GM23338 (cell line): ENCODE results near the gene PCNT. TPM values are rescaled to one million over a fixed set of nuclear protein-coding genes. Genes with fewer than 3 reads are reported as not detected.
A peak's percentile ranks its signal among the peaks of the same experiment; 100 is the strongest.

Experiments
- ATAC-seq: fragments of 200-7000 bp; cut with Tn5 transposase; 3 replicates; pipeline ENCODE4 v1.9.1; 2020
- DNase-seq: peaks from one replicate; pipeline ENCODE4 v3.0.0-alpha.2; 2015; ENCODE audit warnings: low spot score
- H2AFZ ChIP-seq: fragments of 200-600 bp; sonication (generic); 2 replicates; pipeline ENCODE4 v1.8.0; 2016; ENCODE audit warnings: antibody characterized with exemption, mild to moderate bottlenecking, moderate library complexity
- H3F3A ChIP-seq: fragments of 200-600 bp; sonication (generic); replicated peaks from 2 replicates; pipeline ENCODE4 v1.8.0; 2017; ENCODE audit warnings: antibody characterized with exemption, mixed run types, low read depth
- H3K27ac ChIP-seq: fragments of 200-600 bp; sonication (generic); 2 replicates; pipeline ENCODE4 v1.6.1; 2016; ENCODE audit warnings: low read depth
- H3K27me3 ChIP-seq: fragments of 200-600 bp; sonication (generic); 2 replicates; pipeline ENCODE4 v1.8.0; 2016; ENCODE audit warnings: mild to moderate bottlenecking, mixed run types, moderate library complexity; ENCODE audit not compliant: insufficient read depth
- H3K36me3 ChIP-seq: fragments of 200-600 bp; sonication (generic); 2 replicates; pipeline ENCODE4 v1.8.0; 2016; ENCODE audit warnings: mild to moderate bottlenecking; ENCODE audit not compliant: insufficient read depth
- H3K4me1 ChIP-seq: fragments of 200-600 bp; sonication (generic); 2 replicates; pipeline ENCODE4 v1.8.0; 2016; ENCODE audit warnings: mild to moderate bottlenecking, moderate library complexity; ENCODE audit not compliant: insufficient read depth
- H3K4me2 ChIP-seq: fragments of 200-600 bp; sonication (generic); 2 replicates; pipeline ENCODE4 v1.7.1; 2017; ENCODE audit warnings: mixed run types
- H3K4me3 ChIP-seq: fragments of 200-600 bp; sonication (generic); 2 replicates; pipeline ENCODE4 v1.6.1; 2016; ENCODE audit warnings: mixed run types
- H3K79me2 ChIP-seq: fragments of 200-600 bp; sonication (generic); replicated peaks from 2 replicates; pipeline ENCODE4 v1.8.0; 2017; ENCODE audit warnings: mild to moderate bottlenecking; ENCODE audit not compliant: insufficient read depth
- H3K9me2 ChIP-seq: fragments of 200-600 bp; sonication (generic); 2 replicates; pipeline ENCODE4 v1.8.0; 2017; ENCODE audit not compliant: insufficient read depth
- H4K20me1 ChIP-seq: fragments of 200-600 bp; sonication (generic); replicated peaks from 2 replicates; pipeline ENCODE4 v1.8.0; 2017; ENCODE audit warnings: mild to moderate bottlenecking; ENCODE audit not compliant: insufficient read depth
- H3K27ac Mint-ChIP-seq: 2 replicates; pipeline ENCODE4 v1.8.0; 2020; ENCODE audit warnings: inconsistent platforms, mild to moderate bottlenecking, moderate library complexity, mixed read lengths
- H3K27me3 Mint-ChIP-seq: 3 replicates; pipeline ENCODE4 v1.8.0; 2022; ENCODE audit warnings: low read depth, mild to moderate bottlenecking, moderate library complexity, mixed read lengths, inconsistent platforms; ENCODE audit not compliant: insufficient read depth, poor library complexity
- H3K36me3 Mint-ChIP-seq: 3 replicates; pipeline ENCODE4 v1.8.0; 2021; ENCODE audit warnings: low read depth, mild to moderate bottlenecking, inconsistent platforms, moderate library complexity, mixed read lengths
- H3K4me1 Mint-ChIP-seq: 3 replicates; pipeline ENCODE4 v1.8.0; 2020; ENCODE audit warnings: mild to moderate bottlenecking, inconsistent platforms, mixed read lengths
- H3K4me3 Mint-ChIP-seq: 3 replicates; pipeline ENCODE4 v1.8.0; 2021; ENCODE audit warnings: moderate library complexity, mild to moderate bottlenecking, inconsistent platforms, mixed read lengths
- H3K9me3 Mint-ChIP-seq: 3 replicates; pipeline ENCODE4 v1.8.0; 2020; ENCODE audit warnings: moderate library complexity, mild to moderate bottlenecking, inconsistent platforms, mixed read lengths
- CREB1 ChIP-seq: fragments of 250-450 bp; sonication (Bioruptor Pico); IDR thresholded peaks from 2 replicates; pipeline ENCODE4 v1.5.0; 2020; ENCODE audit warnings: low read depth, mild to moderate bottlenecking, moderate library complexity
- CTCF ChIP-seq, 2 experiments: fragments of 200-600 bp in 1 of 2; sonication (generic) in 1 of 2; conservative IDR thresholded peaks; 2 replicates each; pipeline versions ENCODE4 v1.5.1 to v1.6.1; 2016 to 2017; ENCODE audit warnings: antibody characterized with exemption in 2 of 2, low read depth in 2 of 2, mild to moderate bottlenecking in 2 of 2, moderate library complexity in 1 of 2
- ETS1 ChIP-seq: IDR thresholded peaks from 2 replicates; pipeline ENCODE4 v1.6.1; 2016; ENCODE audit warnings: antibody characterized with exemption
- EZH2 ChIP-seq: fragments of 200-600 bp; sonication (generic); IDR thresholded peaks from one replicate; pipeline ENCODE4 v1.8.0; 2017; ENCODE audit warnings: antibody characterized with exemption, mild to moderate bottlenecking, low read depth; ENCODE audit not compliant: unreplicated experiment
- EZH2phosphoT487 ChIP-seq: fragments of 200-600 bp; sonication (generic); IDR thresholded peaks from one replicate; pipeline ENCODE4 v1.8.1; 2018; ENCODE audit warnings: antibody characterized with exemption; ENCODE audit not compliant: unreplicated experiment
- JUNB ChIP-seq: IDR thresholded peaks from one replicate; pipeline ENCODE4 v1.6.1; 2016; ENCODE audit warnings: antibody characterized with exemption; ENCODE audit not compliant: unreplicated experiment
- NANOG ChIP-seq: IDR thresholded peaks from 2 replicates; pipeline ENCODE4 v1.6.1; 2016; ENCODE audit warnings: antibody characterized with exemption, borderline replicate concordance
- POLR2AphosphoS5 ChIP-seq: IDR thresholded peaks from 2 replicates; pipeline ENCODE4 v1.6.1; 2016; ENCODE audit warnings: antibody characterized with exemption, low read depth
- REST ChIP-seq: IDR thresholded peaks from one replicate; pipeline ENCODE4 v1.6.1; 2018; ENCODE audit warnings: antibody characterized with exemption; ENCODE audit not compliant: unreplicated experiment
- STAT1 ChIP-seq: IDR thresholded peaks from one replicate; pipeline ENCODE4 v1.6.1; 2016; ENCODE audit warnings: antibody characterized with exemption; ENCODE audit not compliant: unreplicated experiment
- ZNF114 ChIP-seq: fragments of 250-450 bp; sonication (Bioruptor Pico); IDR thresholded peaks from 2 replicates; pipeline ENCODE4 v1.5.0; 2020; ENCODE audit warnings: mild to moderate bottlenecking, moderate library complexity
- ZNF331 ChIP-seq: fragments of 250-450 bp; sonication (Bioruptor Pico); IDR thresholded peaks from 2 replicates; pipeline ENCODE4 v1.5.0; 2020; ENCODE audit warnings: low read depth, mild to moderate bottlenecking, moderate library complexity
- polyA plus RNA-seq: library from polyadenylated mRNA; unstranded; fragments of >200 nt; fragmentation: Nextera tagmentation; extraction: Ambion mirVana; gene quantifications from 2 replicates; pipeline ENCODE4 v1.2.1, GENCODE V29; 2016
- total RNA-seq: library from RNA; depleted of rRNA; stranded (reverse); fragments of >200 nt; shearing (Covaris generic); gene quantifications from 2 replicates; pipeline ENCODE4 v1.2.3, GENCODE V29; 2014
- TF ChIP-seq, protein P1 (sequence below): fragments of 250-450 bp; sonication (Bioruptor Pico); IDR thresholded peaks from 2 replicates; pipeline ENCODE4 v1.5.0; 2020; ENCODE audit warnings: mild to moderate bottlenecking, moderate library complexity

The PCNT gene
- total and polyA plus RNA-seq, 2 experiments from 2014 or later = 39.6 to 46.1 TPM

GRCh38 chr21:46361176-46361575, 37.2 kb downstream of the PCNT start:
- no peak overlapping the region for H2AFZ ChIP-seq
- Mint-ChIP-seq H3K4me1 (no peaks in the 10 kb centered on the region), H3K36me3 (peaks cover 77% of the 10 kb centered on the region), H3K27me3 (peaks cover 13% of the 10 kb centered on the region), H3K27ac (0 out of 2 replicates have a peak overlapping the region, but pooled peaks have one; percentile 67), H3K4me3 (no peak overlapping the region), H3K9me3 (peaks cover 8% of the 10 kb centered on the region; the same call in 2 of the 3 replicates)
- TF ChIP-seq ZNF331 (CRISPR knock-in tag) (no peak), JUNB (no peak), EZH2 (no peak), POLR2AphosphoS5 (no peak), REST (no peak), ZNF114 (no peak), CTCF (conservative IDR thresholded peaks at IDR 0.05; ENCODE audit: low read depth in 2 of 2) (no peak), NANOG (no peak), ETS1 (no peak), STAT1 (no peak), CREB1 (CRISPR knock-in tag) (no peak), EZH2phosphoT487 (no peak)
- TF ChIP-seq, protein P1, sequence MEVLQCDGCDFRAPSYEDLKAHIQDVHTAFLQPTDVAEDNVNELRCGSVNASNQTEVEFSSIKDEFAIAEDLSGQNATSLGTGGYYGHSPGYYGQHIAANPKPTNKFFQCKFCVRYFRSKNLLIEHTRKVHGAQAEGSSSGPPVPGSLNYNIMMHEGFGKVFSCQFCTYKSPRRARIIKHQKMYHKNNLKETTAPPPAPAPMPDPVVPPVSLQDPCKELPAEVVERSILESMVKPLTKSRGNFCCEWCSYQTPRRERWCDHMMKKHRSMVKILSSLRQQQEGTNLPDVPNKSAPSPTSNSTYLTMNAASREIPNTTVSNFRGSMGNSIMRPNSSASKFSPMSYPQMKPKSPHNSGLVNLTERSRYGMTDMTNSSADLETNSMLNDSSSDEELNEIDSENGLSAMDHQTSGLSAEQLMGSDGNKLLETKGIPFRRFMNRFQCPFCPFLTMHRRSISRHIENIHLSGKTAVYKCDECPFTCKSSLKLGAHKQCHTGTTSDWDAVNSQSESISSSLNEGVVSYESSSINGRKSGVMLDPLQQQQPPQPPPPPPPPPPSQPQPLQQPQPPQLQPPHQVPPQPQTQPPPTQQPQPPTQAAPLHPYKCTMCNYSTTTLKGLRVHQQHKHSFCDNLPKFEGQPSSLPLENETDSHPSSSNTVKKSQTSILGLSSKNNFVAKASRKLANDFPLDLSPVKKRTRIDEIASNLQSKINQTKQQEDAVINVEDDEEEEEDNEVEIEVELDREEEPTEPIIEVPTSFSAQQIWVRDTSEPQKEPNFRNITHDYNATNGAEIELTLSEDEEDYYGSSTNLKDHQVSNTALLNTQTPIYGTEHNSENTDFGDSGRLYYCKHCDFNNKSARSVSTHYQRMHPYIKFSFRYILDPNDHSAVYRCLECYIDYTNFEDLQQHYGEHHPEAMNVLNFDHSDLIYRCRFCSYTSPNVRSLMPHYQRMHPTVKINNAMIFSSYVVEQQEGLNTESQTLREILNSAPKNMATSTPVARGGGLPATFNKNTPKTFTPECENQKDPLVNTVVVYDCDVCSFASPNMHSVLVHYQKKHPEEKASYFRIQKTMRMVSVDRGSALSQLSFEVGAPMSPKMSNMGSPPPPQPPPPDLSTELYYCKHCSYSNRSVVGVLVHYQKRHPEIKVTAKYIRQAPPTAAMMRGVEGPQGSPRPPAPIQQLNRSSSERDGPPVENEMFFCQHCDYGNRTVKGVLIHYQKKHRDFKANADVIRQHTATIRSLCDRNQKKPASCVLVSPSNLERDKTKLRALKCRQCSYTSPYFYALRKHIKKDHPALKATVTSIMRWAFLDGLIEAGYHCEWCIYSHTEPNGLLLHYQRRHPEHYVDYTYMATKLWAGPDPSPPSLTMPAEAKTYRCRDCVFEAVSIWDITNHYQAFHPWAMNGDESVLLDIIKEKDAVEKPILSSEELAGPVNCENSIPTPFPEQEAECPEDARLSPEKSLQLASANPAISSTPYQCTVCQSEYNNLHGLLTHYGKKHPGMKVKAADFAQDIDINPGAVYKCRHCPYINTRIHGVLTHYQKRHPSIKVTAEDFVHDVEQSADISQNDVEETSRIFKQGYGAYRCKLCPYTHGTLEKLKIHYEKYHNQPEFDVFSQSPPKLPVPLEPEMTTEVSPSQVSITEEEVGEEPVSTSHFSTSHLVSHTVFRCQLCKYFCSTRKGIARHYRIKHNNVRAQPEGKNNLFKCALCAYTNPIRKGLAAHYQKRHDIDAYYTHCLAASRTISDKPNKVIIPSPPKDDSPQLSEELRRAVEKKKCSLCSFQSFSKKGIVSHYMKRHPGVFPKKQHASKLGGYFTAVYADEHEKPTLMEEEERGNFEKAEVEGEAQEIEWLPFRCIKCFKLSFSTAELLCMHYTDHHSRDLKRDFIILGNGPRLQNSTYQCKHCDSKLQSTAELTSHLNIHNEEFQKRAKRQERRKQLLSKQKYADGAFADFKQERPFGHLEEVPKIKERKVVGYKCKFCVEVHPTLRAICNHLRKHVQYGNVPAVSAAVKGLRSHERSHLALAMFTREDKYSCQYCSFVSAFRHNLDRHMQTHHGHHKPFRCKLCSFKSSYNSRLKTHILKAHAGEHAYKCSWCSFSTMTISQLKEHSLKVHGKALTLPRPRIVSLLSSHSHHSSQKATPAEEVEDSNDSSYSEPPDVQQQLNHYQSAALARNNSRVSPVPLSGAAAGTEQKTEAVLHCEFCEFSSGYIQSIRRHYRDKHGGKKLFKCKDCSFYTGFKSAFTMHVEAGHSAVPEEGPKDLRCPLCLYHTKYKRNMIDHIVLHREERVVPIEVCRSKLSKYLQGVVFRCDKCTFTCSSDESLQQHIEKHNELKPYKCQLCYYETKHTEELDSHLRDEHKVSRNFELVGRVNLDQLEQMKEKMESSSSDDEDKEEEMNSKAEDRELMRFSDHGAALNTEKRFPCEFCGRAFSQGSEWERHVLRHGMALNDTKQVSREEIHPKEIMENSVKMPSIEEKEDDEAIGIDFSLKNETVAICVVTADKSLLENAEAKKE (CRISPR knock-in tag) = no peak
- no peak overlapping the region for H3K4me3 ChIP-seq
- H3F3A ChIP-seq = 0 out of 2 replicates have a peak, but pooled peaks cover 4% of the 10 kb centered on the region
- no peaks in the 10 kb centered on the region for H3K9me2 ChIP-seq
- H3K27ac ChIP-seq = no peak overlapping the region
- H3K4me1 ChIP-seq = no peaks in the 10 kb centered on the region
- no peaks in the 10 kb centered on the region; the same call in 1 of the 2 replicates for H4K20me1 ChIP-seq
- H3K4me2 ChIP-seq = no peak overlapping the region
- peaks cover 7% of the 10 kb centered on the region; the same call in 1 of the 2 replicates for H3K36me3 ChIP-seq
- peaks cover 15% of the 10 kb centered on the region; the same call in 1 of the 2 replicates for H3K79me2 ChIP-seq
- ATAC-seq (no peak), DNase-seq (no peak)
- no peaks in the 10 kb centered on the region for H3K27me3 ChIP-seq
